Coronary artery (tissue), 2 donors: ENCODE measurements around the gene EPHB1.

Experiments
- DNase-seq: peaks from one replicate; pipeline ENCODE4 v3.0.0-alpha.2; 2017; ENCODE audit warnings: low spot score
- H3K27ac ChIP-seq, 2 donors: fragments of 200-600 bp; sonication (generic); one replicate each; pipeline ENCODE4 v1.5.1; 2016 to 2019
- H3K4me3 ChIP-seq: fragments of 200-600 bp; sonication (generic); 2 replicates; pipeline ENCODE4 v1.5.1; 2016; ENCODE audit warnings: mild to moderate bottlenecking, moderate library complexity
- CTCF ChIP-seq: fragments of 200-600 bp; sonication (generic); IDR thresholded peaks from one replicate; pipeline ENCODE4 v1.5.1; 2019; ENCODE audit warnings: antibody characterized with exemption

The EPHB1 gene

GRCh38 chr3:134794323-134794722 is 737 bp upstream of the EPHB1 start:
- no peak for TF ChIP-seq CTCF
- Histone ChIP-seq H3K27ac (no peak overlapping the region), H3K4me3 (no peak overlapping the region)

GRCh38 chr3:134795746-134796280 is 753 bp downstream of the EPHB1 start:
- DNase-seq = no peak
- peak overlapping the region; percentile 80 for H3K4me3 ChIP-seq
- TF ChIP-seq CTCF = no peak
- peak overlapping the region in 1 of 2 donors; percentile 77 for H3K27ac ChIP-seq

More at GRCh38 chr3:134794323-134794722, 737 bp upstream of the EPHB1 start:
- no peak for DNase-seq

- peak; percentile 67 for DNase-seq
- Histone ChIP-seq H3K27ac (peak overlapping the region in 1 of 2 donors; percentile 77), H3K4me3 (peak overlapping the region; percentile 80)
- no peak for TF ChIP-seq CTCF
Observed at GRCh38 chr3:134796281-134797056, 1.4 kb downstream of the EPHB1 start.

GRCh38 chr3:134797057-134797740 is 2.1 kb downstream of the EPHB1 start:
- TF ChIP-seq CTCF = no peak
- peak; percentile 65 for DNase-seq
- Histone ChIP-seq H3K27ac (peak overlapping the region in 1 of 2 donors; percentile 77), H3K4me3 (peak overlapping the region; percentile 80)

- no peak for TF ChIP-seq CTCF
- Histone ChIP-seq H3K27ac (peak overlapping the region in 1 of 2 donors; percentile 77), H3K4me3 (no peak overlapping the region)
Observed at GRCh38 chr3:134797741-134798451, 2.8 kb downstream of the EPHB1 start.

GRCh38 chr3:134798681-134799311 is 3.7 kb downstream of the EPHB1 start:
- peak; percentile 71 for DNase-seq
- Histone ChIP-seq H3K27ac (peak overlapping the region in 1 of 2 donors; percentile 77), H3K4me3 (no peak overlapping the region)
- no peak for TF ChIP-seq CTCF

More at GRCh38 chr3:134797741-134798451, 2.8 kb downstream of the EPHB1 start:
- peak; percentile 54 for DNase-seq
